ENCODE data around the gene GBX1. TPM values are rescaled to one million over a fixed set of nuclear protein-coding genes. Genes with fewer than 3 reads are reported as not detected.

Gene GBX1
- total RNA-seq, 1 donor from 2014 or later, result not detected

- Mint-ChIP-seq H3K9me3 (no peaks in the 10 kb centered on the region), H3K36me3 (peaks cover 23% of the 10 kb centered on the region), H3K4me3 (no peak overlapping the region), H3K27me3 (ENCODE audit: insufficient read depth, low read depth) (peaks cover 2% of the 10 kb centered on the region), H3K27ac (no peak overlapping the region), H3K4me1 (peaks cover 12% of the 10 kb centered on the region)
- Histone ChIP-seq H3K36me3 (no peaks in the 10 kb centered on the region), H3F3A (ENCODE audit: low read depth) (peaks cover 13% of the 10 kb centered on the region), H3K4me1 (peaks cover 37% of the 10 kb centered on the region), H4K20me1 (ENCODE audit: low read depth) (peaks cover 26% of the 10 kb centered on the region), H3K4me3 (no peak overlapping the region), H3K79me2 (ENCODE audit: low read depth) (no peaks in the 10 kb centered on the region), H3K9ac (no peak overlapping the region), H3K27me3 (no peaks in the 10 kb centered on the region), H3K9me3 (ENCODE audit: low read depth) (no peaks in the 10 kb centered on the region), H2AFZ (replicated peaks) (no peak overlapping the region), H3K27ac (no peak overlapping the region), H3K4me2 (no peak overlapping the region)
- DNase-seq (ENCODE audit: low spot score), result no peak
- TF ChIP-seq EZH2 (IDR thresholded peaks at IDR 0.05), result no peak
- TF ChIP-seq EZH2phosphoT487 (IDR thresholded peaks at IDR 0.05), result no peak
- no peak for TF ChIP-seq CTCF (IDR thresholded peaks at IDR 0.05)
Observed at GRCh38 chr7:151141311-151141854, 26.1 kb downstream of the GBX1 start.

GRCh38 chr7:151140826-151141225 is 26.7 kb downstream of the GBX1 start:
- peaks cover 13% of the 10 kb centered on the region for H3F3A ChIP-seq (ENCODE audit: low read depth)
- no peaks in the 10 kb centered on the region for H3K27me3 ChIP-seq
- H3K9me3 Mint-ChIP-seq, result no peaks in the 10 kb centered on the region
- H3K4me1 Mint-ChIP-seq, result peaks cover 14% of the 10 kb centered on the region
- peaks cover 26% of the 10 kb centered on the region for H4K20me1 ChIP-seq (ENCODE audit: low read depth)
- H3K4me1 ChIP-seq, result peaks cover 37% of the 10 kb centered on the region
- no peak overlapping the region for H3K27ac ChIP-seq
- H3K4me3 ChIP-seq, result no peak overlapping the region
- no peak overlapping the region for H2AFZ ChIP-seq (replicated peaks)
- no peak overlapping the region for H3K4me2 ChIP-seq
- no peak overlapping the region for H3K27ac Mint-ChIP-seq
- DNase-seq (ENCODE audit: low spot score), result no peak
- no peak overlapping the region for H3K9ac ChIP-seq
- H3K36me3 ChIP-seq, result no peaks in the 10 kb centered on the region
- TF ChIP-seq CTCF (IDR thresholded peaks at IDR 0.05) (no peak), EZH2phosphoT487 (IDR thresholded peaks at IDR 0.05) (no peak), EZH2 (IDR thresholded peaks at IDR 0.05) (no peak)
- H3K4me3 Mint-ChIP-seq, result no peak overlapping the region
- no peaks in the 10 kb centered on the region for H3K79me2 ChIP-seq (ENCODE audit: low read depth)
- H3K36me3 Mint-ChIP-seq, result peaks cover 25% of the 10 kb centered on the region
- H3K27me3 Mint-ChIP-seq (ENCODE audit: insufficient read depth, low read depth), result peaks cover 2% of the 10 kb centered on the region
- H3K9me3 ChIP-seq (ENCODE audit: low read depth), result no peaks in the 10 kb centered on the region

GRCh38 chr7:151139791-151140190 is 27.7 kb downstream of the GBX1 start:
- Histone ChIP-seq H3K36me3 (no peaks in the 10 kb centered on the region), H3K4me2 (no peak overlapping the region), H3K27me3 (no peaks in the 10 kb centered on the region), H4K20me1 (ENCODE audit: low read depth) (peaks cover 26% of the 10 kb centered on the region), H3K79me2 (ENCODE audit: low read depth) (no peaks in the 10 kb centered on the region), H3K27ac (no peak overlapping the region), H2AFZ (replicated peaks) (no peak overlapping the region), H3K4me3 (no peak overlapping the region), H3F3A (ENCODE audit: low read depth) (peaks cover 13% of the 10 kb centered on the region), H3K4me1 (peaks cover 37% of the 10 kb centered on the region), H3K9ac (no peak overlapping the region), H3K9me3 (ENCODE audit: low read depth) (no peaks in the 10 kb centered on the region)
- Mint-ChIP-seq H3K27ac (no peak overlapping the region), H3K27me3 (ENCODE audit: insufficient read depth, low read depth) (peaks cover 4% of the 10 kb centered on the region), H3K36me3 (peaks cover 29% of the 10 kb centered on the region), H3K9me3 (no peaks in the 10 kb centered on the region), H3K4me1 (peaks cover 14% of the 10 kb centered on the region), H3K4me3 (no peak overlapping the region)
- TF ChIP-seq CTCF (IDR thresholded peaks at IDR 0.05), result no peak
- no peak for TF ChIP-seq EZH2phosphoT487 (IDR thresholded peaks at IDR 0.05)
- no peak for DNase-seq (ENCODE audit: low spot score)

Measured in neural progenitor cell (in vitro differentiated cells).